Heart left ventricle (tissue), 16 donors: ENCODE measurements around the gene SLC6A18. TPM values are rescaled to one million over a fixed set of nuclear protein-coding genes. Genes with fewer than 3 reads are reported as not detected.
"Not testable (repeated sequence)": the region's sequence is repeated elsewhere in the genome, so short reads cannot be mapped to it uniquely, and the experiment has no call there.

Source experiments
- ATAC-seq, 4 donors: fragments of 200-7000 bp; cut with Tn5 transposase; one replicate each; pipeline ENCODE4 v1.9.1; 2020 to 2022; ENCODE audit warnings: moderate library complexity in 4 of 4, mild to moderate bottlenecking in 3 of 4, moderate number of reproducible peaks in 1 of 4
- DNase-seq, 5 donors: peaks; one replicate each; pipeline ENCODE4 v3.0.0-alpha.2; 2020
- H3K27ac ChIP-seq, 12 donors: fragments of 200-600 bp; sonication (generic) in 4 of 12; one replicate each; pipeline versions ENCODE4 v1.5.0 to v1.8.0; 2016 to 2022; ENCODE audit warnings: mild to moderate bottlenecking in 2 of 12
- H3K27me3 ChIP-seq, 9 donors: fragments of 200-600 bp; sonication (generic) in 2 of 9; one replicate each; pipeline versions ENCODE4 v1.5.1 to v1.8.0; 2016 to 2022; ENCODE audit warnings: mild to moderate bottlenecking in 3 of 9
- H3K36me3 ChIP-seq, 9 donors: fragments of 200-600 bp; sonication (generic) in 2 of 9; one replicate each; pipeline versions ENCODE4 v1.5.0 to v1.8.0; 2018 to 2022; ENCODE audit warnings: mild to moderate bottlenecking in 2 of 9
- H3K4me1 ChIP-seq, 12 donors: fragments of 200-600 bp; sonication (generic) in 4 of 12; one replicate each; pipeline versions ENCODE4 v1.5.0 to v1.8.0; 2016 to 2022; ENCODE audit warnings: mild to moderate bottlenecking in 3 of 12
- H3K4me3 ChIP-seq, 12 donors: fragments of 200-600 bp; sonication (generic) in 4 of 12; one replicate each; pipeline versions ENCODE4 v1.5.0 to v1.8.0; 2017 to 2022; ENCODE audit warnings: mild to moderate bottlenecking in 9 of 12, moderate library complexity in 4 of 12
- H3K9me3 ChIP-seq, 12 donors: fragments of 200-600 bp; sonication (generic) in 4 of 12; one replicate each; pipeline versions ENCODE4 v1.5.0 to v1.8.0; 2016 to 2022; ENCODE audit warnings: mild to moderate bottlenecking in 1 of 12
- CTCF ChIP-seq, 12 donors: fragments of 200-600 bp; sonication (generic) in 4 of 12; IDR thresholded peaks; one replicate each; pipeline versions ENCODE4 v1.5.0 to v1.8.0; 2018 to 2022; ENCODE audit warnings: antibody characterized with exemption in 12 of 12, mild to moderate bottlenecking in 5 of 12
- POLR2A ChIP-seq, 2 donors: fragments of 450-650 bp; IDR thresholded peaks; one replicate each; pipeline ENCODE4 v1.6.1; 2017; ENCODE audit warnings: antibody characterized with exemption in 2 of 2, mild to moderate bottlenecking in 2 of 2, moderate library complexity in 2 of 2
- WGBS, 4 donors: extraction: QIAGEN DNeasy Blood & Tissue Kit in 2 of 4; methylation state at CpG; one replicate each; pipeline versions ENCODE4 v1.1.5 to v1.1.7; 2013 to 2018; 5-methylcytosine and 5-hydroxymethylcytosine counted together
- intact Hi-C, 10 donors: fragments of 100-400 bp; cut with DNase I; formaldehyde crosslinking; loops; one replicate each; pipeline versions ENCODE4 v1.11.1 to v1.14.2; 2022
- polyA plus RNA-seq, 2 donors: library from polyadenylated mRNA; stranded (reverse); fragments of 200-250 nt; gene quantifications; one replicate each; pipeline ENCODE4 v1.2.3, GENCODE V29; 2013
- total RNA-seq, 9 donors: library from RNA; depleted of rRNA in 2 of 9; stranded (reverse); fragments of >200 nt in 2 of 9; fragmentation: NEBNext Ultra II Directional in 3 of 9; extraction: Animal tissue kit (Norgen Biotek cat#: 25700) in 3 of 9; gene quantifications; one replicate each; pipeline versions ENCODE4 v1.1.0 to v1.2.4, GENCODE V29; 2016 to 2023
- donor health status: ischemic (EF 13 %, LVEDD 7.1; RV severe dilation, severe dysfunction).
- donor health status: healthy with polysubstance abuse.
- donor health status: DM: no; HTN: yes; CAD: no.
- donor health status: DM: no; HTN: no; CAD: no.
- donor health status: ischemic (EF 25% LVEDD 6.9; RV normal size, moderate dysfunction).
- donor health status: ischemic (EF 25% LVEDD 5.7; RV mildly dilated, moderate dysfunction).
- donor health status: healthy.
- donor health status: DM: yes; HTN: yes; CAD: no.
- donor health status: ischemic (EF 35%, LVEDD 5.7; RV mildly dilated, moderate dysfunction).
- donor health status: nonischemic (EF 11% LVEDD 7.7; RV severe dilation, severe dysfunction).
- donor health status: DM: yes; HTN: yes; CAD: no.
- donor health status: PGD.
- donor health status: ischemic (EF 29% LVEDD 5.4; RV normal size, mild dysfunction).
- donor health status: nonischemic (EF 23%, LVEDD 6.1; RV moderate dilation, normal function).

The SLC6A18 gene
- total and polyA plus RNA-seq, 11 donors, result not detected

- intact Hi-C loops, result no loop called here
Observed at GRCh38 chr5:1272201-1272600, 47.0 kb downstream of the SLC6A18 start.

GRCh38 chr5:1273745-1274144 is 48.6 kb downstream of the SLC6A18 start:
- WGBS, 4 donors, result 93 to 99% (median 95%) methylated on average over 17 to 20 of the region's 20 CpGs
- H3K4me3 ChIP-seq, result no peak overlapping the region
- TF ChIP-seq POLR2A (IDR thresholded peaks at IDR 0.05) (no peak), CTCF (IDR thresholded peaks at IDR 0.05) (no peak)
- ATAC-seq (no peak), DNase-seq (no peak)
- no peaks in the 10 kb centered on the region for H3K36me3 ChIP-seq
- no peaks in the 10 kb centered on the region for H3K27me3 ChIP-seq
- peaks cover 0 to 5% (median 0%) of the 10 kb centered on the region in 12 donors for H3K9me3 ChIP-seq
- no peaks in the 10 kb centered on the region for H3K4me1 ChIP-seq
- no peak overlapping the region for H3K27ac ChIP-seq
- intact Hi-C loops, result no loop called here

More at GRCh38 chr5:1272201-1272600, 47.0 kb downstream of the SLC6A18 start:
- Histone ChIP-seq H3K36me3 (no peaks in the 10 kb centered on the region), H3K4me1 (no peaks in the 10 kb centered on the region), H3K4me3 (no peak overlapping the region), H3K27me3 (no peaks in the 10 kb centered on the region), H3K9me3 (no peaks in the 10 kb centered on the region), H3K27ac (no peak overlapping the region)
- no peak for ATAC-seq
- no peak for DNase-seq
- TF ChIP-seq CTCF (IDR thresholded peaks at IDR 0.05) (no peak), POLR2A (IDR thresholded peaks at IDR 0.05) (no peak)
- WGBS, 4 donors, result 87 to 96% (median 92%) methylated on average over 3 to 21 of the region's 21 CpGs

- Histone ChIP-seq H3K4me3 (no peak overlapping the region), H3K36me3 (no peaks in the 10 kb centered on the region), H3K9me3 (peaks cover 0 to 9% (median 0%) of the 10 kb centered on the region in 12 donors), H3K27me3 (no peaks in the 10 kb centered on the region), H3K27ac (no peak overlapping the region), H3K4me1 (no peaks in the 10 kb centered on the region)
- no peak for DNase-seq
- ATAC-seq, result no peak
- intact Hi-C loops, result no loop called here
- WGBS, 4 donors, result 82 to 86% (median 84%) methylated on average over 14 to 16 of the region's 16 CpGs
- no peak for TF ChIP-seq CTCF (IDR thresholded peaks at IDR 0.05)
- TF ChIP-seq POLR2A (IDR thresholded peaks at IDR 0.05), result no peak
Observed at GRCh38 chr5:1274471-1274870, 49.3 kb downstream of the SLC6A18 start.

- H3K4me3 ChIP-seq, H3K27me3 ChIP-seq, intact Hi-C loops, ATAC-seq, H3K4me1 ChIP-seq, H3K36me3 ChIP-seq, DNase-seq, H3K9me3 ChIP-seq, H3K27ac ChIP-seq: not testable (repeated sequence)
- WGBS, 4 donors, result 77 to 81% (median 79%) methylated on average over 10 of the region's 10 CpGs
Observed at GRCh38 chr5:1275397-1276391, 50.5 kb downstream of the SLC6A18 start.
